Activated T-helper 17 cell treated with anti-CD3 and anti-CD28 coated beads, Interleukin-2, amount 50 U/mL, for 72 hours (primary cell): ENCODE results near the gene SLFN11. TPM values are rescaled to one million over a fixed set of nuclear protein-coding genes. Genes with fewer than 3 reads are reported as not detected.
"Not testable (repeated sequence)": the region's sequence is repeated elsewhere in the genome, so short reads cannot be mapped to it uniquely, and the experiment has no call there.

Experiments used
- ATAC-seq: fragments of 150-1000 bp; cut with Tn5 transposase; replicated peaks from 2 replicates; pipeline ENCODE4 v1.10.0; 2021; ENCODE audit warnings: mild to moderate bottlenecking, moderate library complexity
- H3K27ac Mint-ChIP-seq: one replicate; pipeline ENCODE4 v1.8.0; 2022; ENCODE audit warnings: mixed read lengths
- H3K27me3 Mint-ChIP-seq: one replicate; pipeline ENCODE4 v1.8.0; 2022; ENCODE audit warnings: mixed read lengths
- H3K36me3 Mint-ChIP-seq: one replicate; pipeline ENCODE4 v1.8.0; 2022; ENCODE audit warnings: low read depth, mild to moderate bottlenecking, mixed read lengths
- H3K4me1 Mint-ChIP-seq: one replicate; pipeline ENCODE4 v1.8.0; 2022; ENCODE audit warnings: mixed read lengths
- H3K4me3 Mint-ChIP-seq: one replicate; pipeline ENCODE4 v1.8.0; 2022; ENCODE audit warnings: mild to moderate bottlenecking, mixed read lengths
- H3K9me3 Mint-ChIP-seq: one replicate; pipeline ENCODE4 v1.8.0; 2022; ENCODE audit warnings: mixed read lengths
- total RNA-seq, 2 donors: library from RNA; stranded (reverse); gene quantifications; one replicate each; pipeline ENCODE4 v1.2.3, GENCODE V29; 2022

SLFN11 gene
- total RNA-seq, 2 donors from 2014 or later: 77.5 to 112 TPM

DNA sequence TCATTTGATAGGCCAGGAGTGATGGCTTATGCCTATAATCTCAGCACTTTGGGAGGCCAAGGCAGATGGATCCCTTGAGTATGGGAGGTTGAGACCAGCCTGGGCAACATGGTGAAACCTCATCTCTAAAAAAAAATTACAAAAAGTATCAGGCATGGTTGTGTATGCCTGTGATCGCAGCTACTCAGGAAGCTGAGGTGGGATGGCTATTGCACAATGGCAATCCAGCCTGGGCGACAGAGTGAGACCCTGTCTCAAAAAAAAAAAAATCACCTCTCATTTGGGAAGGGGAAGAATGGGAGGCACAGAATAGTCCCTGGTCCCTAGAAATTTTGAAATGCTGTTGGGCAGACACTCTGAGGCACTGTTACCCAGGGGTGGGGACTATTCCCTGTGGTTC is 35.2 kb downstream of the SLFN11 start:
- no peaks in the 10 kb centered on the region for H3K27me3 Mint-ChIP-seq
- H3K9me3 Mint-ChIP-seq: peaks cover 3% of the 10 kb centered on the region
- no peak overlapping the region for H3K27ac Mint-ChIP-seq
- H3K4me3 Mint-ChIP-seq: no peak overlapping the region
- no peaks in the 10 kb centered on the region for H3K36me3 Mint-ChIP-seq
- ATAC-seq: no peak
- H3K4me1 Mint-ChIP-seq: peaks cover 14% of the 10 kb centered on the region

DNA sequence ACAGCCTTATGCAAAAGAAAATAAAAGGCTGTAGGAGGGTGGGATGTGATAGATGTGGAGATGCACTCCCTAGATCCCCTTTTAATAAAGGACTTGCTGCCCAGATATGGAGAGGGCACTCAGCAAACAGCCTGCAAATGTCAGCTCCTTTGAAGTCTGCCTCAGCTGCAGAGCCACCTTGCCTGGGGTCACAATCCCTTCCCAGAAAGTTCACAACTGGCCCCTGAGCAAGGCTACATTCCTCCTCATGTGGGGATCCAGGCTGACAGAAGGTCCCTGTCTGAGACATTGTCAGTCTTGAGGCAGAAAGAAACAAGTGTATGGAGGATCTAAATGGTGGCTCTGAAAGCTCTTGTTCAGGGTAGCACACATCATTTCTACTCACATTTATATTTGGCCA is 36.1 kb downstream of the SLFN11 start:
- no peaks in the 10 kb centered on the region for H3K27me3 Mint-ChIP-seq
- ATAC-seq: no peak
- no peaks in the 10 kb centered on the region for H3K36me3 Mint-ChIP-seq
- H3K27ac Mint-ChIP-seq: no peak overlapping the region
- peaks cover 9% of the 10 kb centered on the region for H3K4me1 Mint-ChIP-seq
- H3K9me3 Mint-ChIP-seq: no peaks in the 10 kb centered on the region
- H3K4me3 Mint-ChIP-seq: no peak overlapping the region

DNA sequence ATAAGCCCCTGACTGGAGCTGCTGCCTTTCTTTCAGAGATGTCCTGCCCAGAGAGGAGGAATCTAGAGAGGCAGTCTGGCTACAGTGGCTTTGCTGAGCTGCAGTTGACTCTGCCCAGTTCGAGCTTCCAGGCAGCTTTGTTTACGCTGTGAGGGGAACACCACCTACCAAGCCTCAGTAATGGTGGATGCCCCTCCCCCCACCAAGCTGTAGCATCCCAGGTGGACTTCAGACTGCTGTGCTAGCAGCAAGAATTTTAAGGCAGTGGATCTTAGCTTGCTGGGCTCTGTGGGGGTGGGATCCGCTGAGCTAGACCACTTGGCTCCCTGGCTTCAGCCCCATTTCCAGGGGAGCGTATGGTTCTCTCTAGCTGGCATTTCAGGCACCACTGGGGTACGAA is 39.8 kb downstream of the SLFN11 start:
- not testable (repeated sequence) for H3K27me3 Mint-ChIP-seq, H3K36me3 Mint-ChIP-seq, ATAC-seq, H3K4me3 Mint-ChIP-seq, H3K9me3 Mint-ChIP-seq, H3K4me1 Mint-ChIP-seq, H3K27ac Mint-ChIP-seq

DNA sequence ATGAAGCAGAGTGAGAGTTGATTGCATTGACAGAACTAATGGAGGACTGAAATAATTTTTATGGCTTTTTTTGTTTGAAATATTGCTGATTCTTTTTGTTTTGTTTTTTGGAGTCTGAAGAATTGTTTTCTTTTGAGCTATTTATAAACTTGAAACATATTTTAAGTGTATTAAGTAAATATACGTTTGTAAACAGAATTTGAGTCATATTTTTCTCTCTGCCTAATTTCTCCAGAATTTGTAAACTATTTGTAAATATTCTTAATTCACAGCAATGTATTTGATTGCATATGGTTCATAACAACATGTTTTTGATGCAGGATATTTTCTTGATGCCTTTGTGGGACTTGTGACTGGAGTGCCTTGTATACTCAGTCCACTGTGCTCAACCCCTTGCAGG is 50.7 kb downstream of the SLFN11 start:
- Mint-ChIP-seq H3K4me1 (no peaks in the 10 kb centered on the region), H3K4me3 (no peak overlapping the region), H3K27ac (no peak overlapping the region), H3K9me3 (peaks cover 10% of the 10 kb centered on the region), H3K27me3 (no peaks in the 10 kb centered on the region), H3K36me3 (peaks cover 20% of the 10 kb centered on the region)
- ATAC-seq: no peak

DNA sequence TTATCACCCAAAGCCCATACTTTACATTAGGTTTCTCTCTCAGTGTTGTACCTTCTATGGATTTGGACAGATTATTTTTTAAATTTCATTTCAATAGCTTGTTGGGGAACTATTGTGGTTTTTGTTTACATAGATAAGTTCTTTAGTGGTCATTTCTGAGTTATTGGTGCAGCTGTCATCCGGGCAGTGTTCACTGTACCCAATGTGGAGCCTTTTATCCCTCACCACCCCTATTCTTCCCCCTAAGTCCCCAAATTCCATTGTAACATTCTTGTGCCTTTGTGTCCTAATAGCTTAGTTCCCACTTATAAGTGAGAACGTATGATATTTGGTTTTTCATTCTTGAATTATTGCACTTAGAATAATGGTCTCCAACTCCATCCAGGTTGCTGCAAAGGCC is 57.5 kb downstream of the SLFN11 start:
- Mint-ChIP-seq H3K36me3 (no peaks in the 10 kb centered on the region), H3K9me3 (peaks cover 3% of the 10 kb centered on the region), H3K4me1 (peaks cover 24% of the 10 kb centered on the region), H3K4me3 (no peak overlapping the region), H3K27me3 (no peaks in the 10 kb centered on the region), H3K27ac (no peak overlapping the region)
- no peak for ATAC-seq

DNA sequence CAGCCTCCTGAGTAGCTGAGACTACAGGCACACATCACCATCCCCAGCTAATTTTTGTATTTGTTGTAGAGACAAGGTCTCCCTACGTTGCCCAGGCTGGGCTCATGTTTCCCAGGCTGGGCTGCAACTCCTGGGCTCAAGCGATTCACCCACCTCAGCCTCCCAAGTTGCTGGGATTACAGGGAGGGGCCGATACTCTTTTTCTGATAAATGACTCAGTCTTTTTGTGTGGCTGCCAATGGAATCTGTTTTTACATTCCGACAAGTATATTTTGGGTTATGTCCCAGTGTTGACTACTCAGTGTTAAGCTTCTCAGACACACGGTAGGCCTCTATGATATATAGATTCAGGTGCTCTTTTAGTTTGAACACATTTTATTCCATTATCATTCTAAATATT is 58.1 kb downstream of the SLFN11 start:
- no peaks in the 10 kb centered on the region for H3K27me3 Mint-ChIP-seq
- H3K4me1 Mint-ChIP-seq: peaks cover 24% of the 10 kb centered on the region
- no peaks in the 10 kb centered on the region for H3K36me3 Mint-ChIP-seq
- H3K9me3 Mint-ChIP-seq: peaks cover 3% of the 10 kb centered on the region
- H3K27ac Mint-ChIP-seq: no peak overlapping the region
- H3K4me3 Mint-ChIP-seq: peak overlapping the region; percentile 90
- ATAC-seq: no peak

DNA sequence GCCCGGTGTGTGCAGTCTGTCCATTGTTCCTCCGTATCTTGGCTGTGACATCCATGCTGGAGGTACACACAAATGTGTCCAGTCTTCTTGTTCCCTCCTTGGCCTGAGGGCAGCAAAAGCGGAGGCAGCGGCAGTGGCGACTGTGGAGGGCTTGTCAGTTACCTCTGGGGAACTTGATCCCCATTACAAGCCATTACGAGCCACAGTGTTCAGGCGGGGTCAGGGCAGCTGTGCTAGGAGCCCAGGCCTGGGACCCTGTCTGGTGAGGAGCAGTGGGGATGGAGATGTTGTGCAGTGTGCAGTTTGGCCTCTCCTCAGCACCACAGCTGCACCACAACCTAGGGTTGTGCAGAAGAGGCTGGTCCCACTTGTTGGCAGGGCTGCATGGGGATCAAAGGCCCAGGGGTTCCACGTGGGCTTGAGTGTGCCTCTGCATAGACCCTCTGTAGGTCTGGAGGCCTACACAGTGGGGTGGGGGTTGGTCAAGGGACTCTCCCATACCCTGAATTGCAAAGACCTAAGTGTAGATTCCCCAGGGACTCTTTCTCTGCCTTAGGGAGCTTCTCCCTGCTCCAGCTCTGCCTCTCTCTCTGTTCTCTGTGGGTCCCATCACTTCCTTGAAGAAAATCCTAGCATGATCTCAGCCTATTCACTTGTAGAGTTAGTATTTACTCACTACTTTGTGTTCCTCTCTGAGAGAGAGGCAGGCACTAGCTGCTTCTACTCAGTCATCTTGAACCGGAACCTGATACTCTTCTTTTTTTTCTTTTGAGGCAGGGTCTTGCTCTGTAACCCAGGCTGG is 58.8 kb downstream of the SLFN11 start:
- peaks cover 24% of the 10 kb centered on the region for H3K4me1 Mint-ChIP-seq
- no peak for ATAC-seq
- no peaks in the 10 kb centered on the region for H3K27me3 Mint-ChIP-seq
- peaks cover 2% of the 10 kb centered on the region for H3K9me3 Mint-ChIP-seq
- H3K27ac Mint-ChIP-seq: no peak overlapping the region
- H3K4me3 Mint-ChIP-seq: peak overlapping the region; percentile 90
- no peaks in the 10 kb centered on the region for H3K36me3 Mint-ChIP-seq

DNA sequence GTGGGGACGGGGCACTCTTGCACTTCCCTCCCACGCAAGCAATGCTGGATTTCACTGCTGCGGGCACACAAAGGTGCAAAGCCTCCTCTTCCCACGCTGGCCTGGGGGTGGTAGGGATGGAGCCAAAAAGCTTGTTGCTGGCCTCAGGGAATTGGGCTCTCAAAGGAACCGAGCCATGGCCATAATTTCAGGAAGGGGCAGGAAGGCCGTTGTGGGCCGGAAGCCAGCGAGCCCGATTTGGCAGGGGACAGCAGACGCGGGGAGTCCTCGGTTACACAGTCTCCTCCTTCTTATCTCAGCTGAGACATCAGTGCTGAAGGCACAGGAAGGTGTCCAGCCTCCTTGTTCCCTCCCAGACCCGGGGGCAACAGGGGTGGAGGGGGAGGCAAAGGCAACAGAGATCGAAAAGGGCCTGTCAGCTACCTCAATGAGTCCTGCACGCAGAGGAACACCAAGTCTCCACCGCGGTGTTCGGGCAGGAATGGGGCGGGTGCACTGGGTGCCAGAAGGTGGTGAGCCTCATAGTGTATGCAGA is 59.5 kb downstream of the SLFN11 start:
- peak overlapping the region; percentile 92 for H3K27ac Mint-ChIP-seq
- H3K4me1 Mint-ChIP-seq: peaks cover 24% of the 10 kb centered on the region
- peak overlapping the region; percentile 90 for H3K4me3 Mint-ChIP-seq
- ATAC-seq: no peak
- no peaks in the 10 kb centered on the region for H3K27me3 Mint-ChIP-seq
- no peaks in the 10 kb centered on the region for H3K36me3 Mint-ChIP-seq
- H3K9me3 Mint-ChIP-seq: no peaks in the 10 kb centered on the region

DNA sequence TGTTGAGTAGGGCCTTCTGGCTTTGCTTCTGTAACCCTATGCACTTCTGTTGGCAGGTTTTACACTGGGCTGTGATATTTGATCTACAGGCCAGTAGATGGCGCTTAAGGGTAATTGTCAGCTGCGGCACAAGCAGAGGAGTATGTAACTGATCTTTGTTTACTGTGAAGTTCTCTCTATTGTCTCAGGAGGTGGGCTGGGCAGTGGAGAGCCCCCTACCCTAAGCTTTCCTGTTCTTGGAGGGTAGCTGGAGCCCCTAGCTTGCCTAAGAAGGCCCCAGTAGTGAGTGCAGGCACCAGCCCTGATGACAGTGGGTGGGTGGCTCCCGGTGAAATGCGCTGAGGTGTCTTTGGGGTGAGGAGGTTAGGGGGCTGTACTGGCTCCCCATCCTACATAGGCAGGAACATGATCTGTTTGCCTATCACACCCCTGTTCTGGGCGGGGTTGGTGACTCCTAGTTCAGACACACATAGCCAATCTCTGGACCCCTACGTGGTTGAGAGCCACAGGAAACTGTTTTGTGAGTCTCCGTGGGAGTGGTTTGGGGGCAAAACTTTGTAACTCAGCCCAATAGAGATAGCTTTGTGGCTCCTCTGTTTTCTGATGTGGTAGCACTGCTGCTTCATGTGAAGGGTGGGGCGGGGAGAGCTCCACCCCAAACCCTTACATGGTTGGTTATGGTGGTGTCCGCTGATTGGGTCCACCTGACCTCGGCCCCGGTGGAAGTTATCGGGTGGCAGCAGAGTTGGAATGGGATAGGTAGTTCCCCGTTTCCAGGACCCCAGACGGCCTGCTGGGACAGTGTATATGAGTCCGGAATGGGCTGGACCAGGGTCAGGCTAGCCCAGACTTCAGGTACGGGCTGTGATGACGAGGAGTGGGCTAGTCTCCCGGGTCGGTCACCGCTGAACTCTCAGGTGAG is 60.4 kb downstream of the SLFN11 start:
- ATAC-seq: peak; percentile 86
- Mint-ChIP-seq H3K36me3 (no peaks in the 10 kb centered on the region), H3K4me1 (peaks cover 24% of the 10 kb centered on the region), H3K27ac (peak overlapping the region; percentile 92), H3K9me3 (no peaks in the 10 kb centered on the region), H3K4me3 (peak overlapping the region; percentile 90), H3K27me3 (no peaks in the 10 kb centered on the region)

DNA sequence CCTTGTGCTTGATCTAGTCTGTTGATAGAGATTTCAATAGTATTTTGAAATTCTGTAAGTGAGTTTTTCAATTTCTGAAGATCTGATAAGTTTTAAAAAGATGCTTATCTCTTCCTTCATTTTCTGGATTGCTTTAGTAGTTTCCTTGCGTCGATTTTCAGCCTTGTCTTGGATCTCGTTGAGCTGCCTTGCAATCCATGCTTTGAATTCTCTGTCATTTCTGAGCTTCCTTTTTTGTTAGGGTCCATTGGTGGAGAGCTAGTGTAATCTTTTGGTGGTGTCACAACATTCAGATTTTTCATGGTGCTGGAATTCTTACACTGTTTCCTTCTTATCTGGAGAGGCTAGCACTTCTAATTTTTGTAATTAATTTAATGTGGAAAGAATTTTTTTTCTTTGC is 61.1 kb downstream of the SLFN11 start:
- no peak for ATAC-seq
- peak overlapping the region; percentile 92 for H3K27ac Mint-ChIP-seq
- peak overlapping the region; percentile 90 for H3K4me3 Mint-ChIP-seq
- H3K4me1 Mint-ChIP-seq: peaks cover 24% of the 10 kb centered on the region
- no peaks in the 10 kb centered on the region for H3K9me3 Mint-ChIP-seq
- H3K36me3 Mint-ChIP-seq: no peaks in the 10 kb centered on the region
- no peaks in the 10 kb centered on the region for H3K27me3 Mint-ChIP-seq

DNA sequence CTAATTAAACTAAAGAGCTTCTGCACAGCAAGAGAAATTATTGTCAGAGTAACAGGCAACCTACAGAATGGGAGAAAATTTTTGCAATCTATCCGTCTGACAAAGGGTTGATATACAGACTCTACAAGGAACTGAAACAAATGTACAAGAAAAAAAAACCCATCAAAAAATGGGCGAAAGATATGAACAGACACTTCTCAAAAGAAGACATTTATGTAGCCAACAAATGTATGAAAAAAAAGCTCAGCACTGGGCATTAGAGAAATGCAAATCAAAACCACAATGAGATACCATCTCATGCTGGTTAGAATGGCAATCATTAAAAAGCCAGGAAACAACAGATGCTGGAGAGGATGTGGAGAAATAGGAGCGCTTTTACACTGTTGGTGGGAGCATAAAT is 64.1 kb downstream of the SLFN11 start:
- H3K9me3 Mint-ChIP-seq, H3K27ac Mint-ChIP-seq, H3K4me3 Mint-ChIP-seq, H3K36me3 Mint-ChIP-seq, ATAC-seq, H3K27me3 Mint-ChIP-seq: not testable (repeated sequence)
- peaks cover 18% of the 10 kb centered on the region for H3K4me1 Mint-ChIP-seq

Other genes starting within 250 kb of the SLFN11 start
- gene NLE1, start 231.3 kb downstream of the SLFN11 start, total RNA-seq: 10 to 100 TPM; 15.8 to 38.9 TPM
- gene UNC45B, start 225.8 kb downstream of the SLFN11 start, total RNA-seq: not detected
- not detected for gene SLC35G3, start 179.2 kb downstream of the SLFN11 start, total RNA-seq
- 10 to 100 TPM; 31.3 to 45.6 TPM for gene SLFN5, start 130.5 kb downstream of the SLFN11 start, total RNA-seq
- gene SLFN12, start 58.9 kb upstream of the SLFN11 start, total RNA-seq: 10 to 100 TPM; 10.4 to 13.5 TPM
- gene SLFN13, start 75.1 kb upstream of the SLFN11 start, total RNA-seq: 10 to 100 TPM; 38.2 to 58.6 TPM
- gene SLFN12L, start 164.1 kb upstream of the SLFN11 start, total RNA-seq: 10 to 100 TPM; 56.1 to 72.2 TPM
- gene SLFN14, start 187.2 kb upstream of the SLFN11 start, total RNA-seq: under 1 TPM in 1 of 2 donors, not detected in 1; 0.08 TPM
- 1 to 10 TPM; 1.9 to 2.6 TPM for gene PEX12, start 204.9 kb upstream of the SLFN11 start, total RNA-seq
- gene AP2B1, start 213.7 kb upstream of the SLFN11 start, total RNA-seq: 100 to 1,000 TPM; 189 to 213 TPM